SK-N-SH (cell line): ENCODE measurements around the gene NT5C. TPM values are rescaled to one million over a fixed set of nuclear protein-coding genes. Genes with fewer than 3 reads are reported as not detected.

Experiments used
- CTCF ChIA-PET: fragments of 300-600, 350-600 bp; formaldehyde crosslinking; extraction: SDS; loops from one replicate; lab custom pipeline; 2021; lab: Yijun Ruan, JAX
- POLR2A ChIA-PET: fragments of 350-600 bp; sonication (Branson Sonifier 250); formaldehyde crosslinking; extraction: SDS; loops from one replicate; lab custom pipeline; 2020; ENCODE audit warnings: antibody characterized with exemption, inconsistent platforms; lab: Yijun Ruan, JAX
- DNase-seq: peaks from one replicate; pipeline ENCODE4 v3.0.0; 2012
- H2AFZ ChIP-seq: fragments of 200-600 bp; sonication (generic); 2 replicates; pipeline ENCODE4 v1.8.1; 2016; ENCODE audit warnings: antibody characterized with exemption, mild to moderate bottlenecking, low read depth
- H3F3A ChIP-seq: fragments of 200-600 bp; sonication (generic); replicated peaks from 2 replicates; pipeline ENCODE3; 2016; ENCODE audit warnings: antibody characterized with exemption, mild to moderate bottlenecking; ENCODE audit not compliant: insufficient read depth
- H3K27ac ChIP-seq, 2 experiments: fragments of 200-500 bp in 1 of 2; fragments of 200-600 bp in 1 of 2; sonication (Bioruptor generic) in 1 of 2; sonication (generic), shearing (Covaris generic) in 1 of 2; 2 replicates each; pipeline versions ENCODE4 v1.5.1 to v1.6.1; 2014 to 2016; ENCODE audit warnings: low read depth in 2 of 2, inconsistent platforms in 1 of 2, low read length in 1 of 2, mild to moderate bottlenecking in 1 of 2, mixed read lengths in 1 of 2
- H3K27me3 ChIP-seq: fragments of 200-600 bp; sonication (generic), shearing (Covaris generic); 2 replicates; pipeline ENCODE4 v1.6.1; 2016; ENCODE audit warnings: mixed run types; ENCODE audit not compliant: insufficient read depth
- H3K36me3 ChIP-seq, 2 experiments: fragments of 200-500 bp in 1 of 2; fragments of 200-600 bp in 1 of 2; sonication (Bioruptor generic) in 1 of 2; sonication (generic) in 1 of 2; replicated peaks in 1 of 2; 2 replicates each; pipeline versions ENCODE3 to v1.5.1; 2014 to 2016; ENCODE audit warnings: low read length in 1 of 2, mild to moderate bottlenecking in 1 of 2; ENCODE audit not compliant: insufficient read depth in 2 of 2, control insufficient read depth in 1 of 2
- H3K4me1 ChIP-seq, 2 experiments: fragments of 200-500 bp in 1 of 2; fragments of 200-600 bp in 1 of 2; sonication (Bioruptor generic) in 1 of 2; sonication (generic), shearing (Covaris generic) in 1 of 2; 2 replicates each; pipeline versions ENCODE4 v1.5.1 to v1.6.1; 2014 to 2016; ENCODE audit warnings: low read depth in 1 of 2, low read length in 1 of 2, mixed run types in 1 of 2; ENCODE audit not compliant: insufficient read depth in 2 of 2, control insufficient read depth in 1 of 2
- H3K4me2 ChIP-seq: fragments of 200-600 bp; sonication (generic), shearing (Covaris generic); 2 replicates; pipeline ENCODE4 v1.6.1; 2017; ENCODE audit warnings: mixed run types
- H3K4me3 ChIP-seq, 2 experiments: fragments of 200-500 bp in 1 of 2; fragments of 200-600 bp in 1 of 2; sonication (Bioruptor generic) in 1 of 2; sonication (generic), shearing (Covaris generic) in 1 of 2; 2 replicates each; pipeline versions ENCODE4 v1.5.1 to v1.8.1; 2014 to 2016; ENCODE audit warnings: low read depth in 2 of 2, inconsistent platforms in 1 of 2, low read length in 1 of 2, mild to moderate bottlenecking in 1 of 2, mixed read lengths in 1 of 2, moderate library complexity in 1 of 2
- H3K79me2 ChIP-seq: fragments of 200-600 bp; sonication (generic); 2 replicates; pipeline ENCODE4 v1.8.1; 2017; ENCODE audit warnings: mild to moderate bottlenecking; ENCODE audit not compliant: insufficient read depth
- H3K9ac ChIP-seq: fragments of 200-600 bp; sonication (generic); 2 replicates; pipeline ENCODE4 v1.6.1; 2017; ENCODE audit warnings: mixed run types
- H3K9me2 ChIP-seq: fragments of 200-600 bp; sonication (generic); 2 replicates; pipeline ENCODE4 v1.6.1; 2017; ENCODE audit warnings: mixed run types
- H3K9me3 ChIP-seq: fragments of 200-600 bp; sonication (generic); 2 replicates; pipeline ENCODE4 v1.6.1; 2017; ENCODE audit warnings: mixed run types, mild to moderate bottlenecking, moderate library complexity
- H4K20me1 ChIP-seq: fragments of 200-600 bp; sonication (generic); 2 replicates; pipeline ENCODE4 v1.6.1; 2017; ENCODE audit warnings: mild to moderate bottlenecking, mixed run types; ENCODE audit not compliant: insufficient read depth
- ELF1 ChIP-seq: IDR thresholded peaks from 2 replicates; pipeline ENCODE4 v1.4.0; 2012
- FOSL2 ChIP-seq: IDR thresholded peaks from 2 replicates; pipeline ENCODE4 v1.4.0; 2012; ENCODE audit warnings: low read depth, mild to moderate bottlenecking, moderate library complexity, borderline replicate concordance
- FOXJ3 ChIP-seq: sonication (generic); formaldehyde crosslinking; IDR thresholded peaks from 2 replicates; pipeline ENCODE4 v1.5.1; 2020; ENCODE audit warnings: mild to moderate bottlenecking, missing genetic modification reagents
- FOXM1 ChIP-seq: IDR thresholded peaks from 2 replicates; pipeline ENCODE4 v1.4.0; 2012; ENCODE audit warnings: low read depth, mild to moderate bottlenecking
- GABPA ChIP-seq: IDR thresholded peaks from 2 replicates; pipeline ENCODE4 v1.4.0; 2012; ENCODE audit warnings: low read depth, mild to moderate bottlenecking
- GATA2 ChIP-seq: sonication (generic); formaldehyde crosslinking; IDR thresholded peaks from 2 replicates; pipeline ENCODE4 v1.5.0; 2020; ENCODE audit warnings: mild to moderate bottlenecking, missing genetic modification reagents
- JUND ChIP-seq: IDR thresholded peaks from 2 replicates; pipeline ENCODE4 v1.4.0; 2012
- MAX ChIP-seq: IDR thresholded peaks from 2 replicates; pipeline ENCODE4 v1.4.0; 2012; ENCODE audit warnings: low read depth
- MXI1 ChIP-seq: IDR thresholded peaks from 2 replicates; pipeline ENCODE4 v1.6.1; 2012; ENCODE audit warnings: mild to moderate bottlenecking, low read depth, low read length, improper control_type of control experiment
- NRF1 ChIP-seq: IDR thresholded peaks from 2 replicates; pipeline ENCODE4 v1.6.1; 2012; ENCODE audit warnings: low read depth, mild to moderate bottlenecking, low read length
- PBX3 ChIP-seq: IDR thresholded peaks from 2 replicates; pipeline ENCODE4; 2012
- POLR2AphosphoS5 ChIP-seq: IDR thresholded peaks from 2 replicates; pipeline ENCODE4 v1.6.1; 2012; ENCODE audit warnings: low read depth, low read length
- RFX5 ChIP-seq: IDR thresholded peaks from 2 replicates; pipeline ENCODE4 v1.6.1; 2012; ENCODE audit warnings: mild to moderate bottlenecking, improper control_type of control experiment, low read length
- SMC3 ChIP-seq: IDR thresholded peaks from 2 replicates; pipeline ENCODE4 v1.6.1; 2012; ENCODE audit warnings: low read depth, low read length, improper control_type of control experiment
- TAF1 ChIP-seq: IDR thresholded peaks from 2 replicates; pipeline ENCODE4 v1.6.1; 2012; ENCODE audit warnings: low read depth, mild to moderate bottlenecking, low read length, moderate library complexity, borderline replicate concordance
- TCF12 ChIP-seq: IDR thresholded peaks from 2 replicates; pipeline ENCODE4 v1.4.0; 2012
- TEAD4 ChIP-seq: IDR thresholded peaks from 2 replicates; pipeline ENCODE4 v1.4.0; 2012; ENCODE audit warnings: mild to moderate bottlenecking, borderline replicate concordance; ENCODE audit not compliant: insufficient read depth
- USF1 ChIP-seq: IDR thresholded peaks from 2 replicates; pipeline ENCODE4 v1.4.0; 2012; ENCODE audit warnings: low read depth, borderline replicate concordance
- YY1 ChIP-seq: IDR thresholded peaks from 2 replicates; pipeline ENCODE4 v1.4.0; 2012; ENCODE audit warnings: low read depth, mild to moderate bottlenecking
- ZBTB33 ChIP-seq: IDR thresholded peaks from 2 replicates; pipeline ENCODE4 v1.4.0; 2012; ENCODE audit warnings: low read depth, borderline replicate concordance
- WGBS: methylation state at CpG from one replicate; pipeline ENCODE4 v1.1.6; 2017; ENCODE audit warnings: low lambda C conversion rate; 5-methylcytosine and 5-hydroxymethylcytosine counted together
- polyA plus RNA-seq, 3 experiments: library from polyadenylated mRNA; depleted of rRNA; stranded (reverse); fragments of >200 nt; gene quantifications; 2 replicates each; pipeline ENCODE4 v1.2.3, GENCODE V29; 2012

Gene NT5C
- polyA plus RNA-seq, 1 of the 3 experiments (the other 2 are of a cell fraction), result 111 TPM

GRCh38 chr17:75173526-75173925 lies 42.0 kb upstream of the NT5C start:
- H3K4me2 ChIP-seq, result no peak overlapping the region
- peaks cover 21 to 89% of the 10 kb centered on the region in 2 experiments for H3K36me3 ChIP-seq
- peaks cover 36% of the 10 kb centered on the region for H3F3A ChIP-seq
- 97% methylated on average over 4 of the region's 4 CpGs for WGBS
- H3K4me3 ChIP-seq, result no peak overlapping the region
- TF ChIP-seq SMC3 (no peak), MAX (no peak), ZBTB33 (no peak), ELF1 (no peak), YY1 (no peak), TEAD4 (no peak), TAF1 (no peak), JUND (no peak), FOXM1 (no peak), TCF12 (no peak), GABPA (no peak), USF1 (no peak), FOSL2 (no peak), FOXJ3 (no peak), GATA2 (CRISPR knock-in tag) (no peak), PBX3 (no peak), RFX5 (no peak), POLR2AphosphoS5 (no peak), NRF1 (no peak), MXI1 (no peak)
- peaks cover 100% of the 10 kb centered on the region for H3K79me2 ChIP-seq
- peaks cover 81% of the 10 kb centered on the region for H4K20me1 ChIP-seq
- H3K9me3 ChIP-seq, result no peaks in the 10 kb centered on the region
- H2AFZ ChIP-seq, result no peak overlapping the region
- no peaks in the 10 kb centered on the region for H3K27me3 ChIP-seq
- H3K9me2 ChIP-seq, result no peaks in the 10 kb centered on the region
- H3K9ac ChIP-seq, result no peak overlapping the region
- no peaks in the 10 kb centered on the region for H3K4me1 ChIP-seq
- CTCF ChIA-PET, result interaction anchor here (0.6 to 9.9 kb wide), 9 partner anchors 8 to 239 kb away, joined by 3 to 107 read pairs (median 5); partner anchors contain the start of genes NT5C and NUP85
- no peak overlapping the region for H3K27ac ChIP-seq
- POLR2A ChIA-PET, result no interaction called here
- DNase-seq, result no peak
